Lung (tissue), 12 donors: ENCODE results near the gene METTL24. TPM values are rescaled to one million over a fixed set of nuclear protein-coding genes. Genes with fewer than 3 reads are reported as not detected.

ENCODE experiments used
- ATAC-seq: fragments of 200-7000 bp; cut with Tn5 transposase; one replicate; pipeline ENCODE4 v1.9.1; 2020; ENCODE audit warnings: moderate number of reproducible peaks; ENCODE audit not compliant: insufficient read depth, low FRiP score
- DNase-seq, 3 donors: peaks; one replicate each; pipeline ENCODE4 v3.0.0-alpha.2; 2013 to 2017
- H3K27ac ChIP-seq, 2 donors: one replicate each; pipeline ENCODE4 v1.5.1; 2013; ENCODE audit warnings: mild to moderate bottlenecking in 2 of 2, moderate library complexity in 2 of 2, control low read depth in 1 of 2, inconsistent platforms in 1 of 2, low read depth in 1 of 2, low read length in 1 of 2
- H3K27me3 ChIP-seq, 3 donors: one replicate each; pipeline ENCODE4 v1.5.1; 2013; ENCODE audit warnings: low read length in 2 of 3; ENCODE audit not compliant: control insufficient read depth in 3 of 3, insufficient read depth in 3 of 3
- H3K36me3 ChIP-seq, 4 donors: one replicate each; pipeline ENCODE4 v1.5.1; 2013; ENCODE audit warnings: low read length in 4 of 4, mild to moderate bottlenecking in 1 of 4, moderate library complexity in 1 of 4; ENCODE audit not compliant: control insufficient read depth in 4 of 4, insufficient read depth in 4 of 4
- H3K4me1 ChIP-seq, 5 donors: one replicate each; pipeline ENCODE4 v1.5.1; 2013; ENCODE audit warnings: low read length in 5 of 5, mild to moderate bottlenecking in 2 of 5, moderate library complexity in 1 of 5; ENCODE audit not compliant: control insufficient read depth in 5 of 5, insufficient read depth in 5 of 5
- H3K4me3 ChIP-seq: one replicate; pipeline ENCODE4 v1.5.1; 2013; ENCODE audit warnings: mild to moderate bottlenecking, control low read depth, moderate library complexity
- H3K9ac ChIP-seq, 2 donors: one replicate each; pipeline ENCODE4 v1.5.1; 2013; ENCODE audit warnings: low read length in 2 of 2, control low read depth in 1 of 2; ENCODE audit not compliant: insufficient read depth in 1 of 2
- H3K9me3 ChIP-seq, 4 donors: one replicate each; pipeline ENCODE4 v1.5.1; 2013; ENCODE audit warnings: low read length in 3 of 4, mild to moderate bottlenecking in 1 of 4, moderate library complexity in 1 of 4; ENCODE audit not compliant: control insufficient read depth in 4 of 4, insufficient read depth in 3 of 4
- WGBS, 2 donors: extraction: QIAGEN DNeasy Blood & Tissue Kit; methylation state at CpG; one replicate each; pipeline ENCODE4 v1.1.7; 2013; 5-methylcytosine and 5-hydroxymethylcytosine counted together
- polyA plus RNA-seq, 2 donors: library from polyadenylated mRNA; stranded (reverse); fragments of 200-250 nt; gene quantifications; one replicate each; pipeline ENCODE4 v1.2.1, GENCODE V29; 2013
- total RNA-seq, 2 donors: library from RNA; depleted of rRNA in 1 of 2; stranded (reverse); fragments of >200 nt in 1 of 2; gene quantifications; one replicate each; pipeline ENCODE4 v1.2.1, GENCODE V29; 2014 to 2021
- TF ChIP-seq, protein P1 (sequence below): IDR thresholded peaks from 2 replicates; pipeline ENCODE4 v1.5.1; 2012; ENCODE audit warnings: mild to moderate bottlenecking; ENCODE audit errors: control extremely low read depth, extremely low read depth
- donor health status: control.
- donor health status: control.
- donor health status: Bipolar disorder and iron deficiency.
- donor health status: healthy.
- donor health status: DM: yes; HTN: yes; CAD: no.

Gene METTL24
- total and polyA plus RNA-seq, 4 donors = 0.73 to 3.7 (median 2.0) TPM; not detected in 1

DNA sequence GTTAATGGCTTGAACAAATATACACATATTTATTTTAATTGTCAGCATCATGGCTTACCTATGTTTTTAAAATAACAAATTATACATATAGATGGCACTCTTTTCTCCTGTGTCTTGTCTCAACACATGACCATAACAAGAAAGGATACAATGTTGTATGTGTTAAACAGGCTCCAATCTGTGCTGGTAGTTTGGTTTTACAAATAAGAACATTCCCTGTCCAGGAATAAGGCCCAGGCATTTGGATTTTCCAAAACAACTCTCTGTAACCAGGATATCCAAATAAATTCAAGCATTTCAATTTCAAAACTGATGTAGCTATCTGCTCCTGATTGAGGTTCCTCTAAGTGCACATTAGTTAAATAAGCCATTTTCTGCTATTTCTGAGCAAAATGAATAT is 17.1 kb downstream of the METTL24 start:
- no peak for DNase-seq
- Histone ChIP-seq H3K4me1 (no peaks in the 10 kb centered on the region), H3K36me3 (no peaks in the 10 kb centered on the region), H3K27me3 (no peaks in the 10 kb centered on the region), H3K9ac (no peak overlapping the region), H3K9me3 (no peaks in the 10 kb centered on the region), H3K27ac (no peak overlapping the region), H3K4me3 (no peak overlapping the region)
- TF ChIP-seq, protein P1, sequence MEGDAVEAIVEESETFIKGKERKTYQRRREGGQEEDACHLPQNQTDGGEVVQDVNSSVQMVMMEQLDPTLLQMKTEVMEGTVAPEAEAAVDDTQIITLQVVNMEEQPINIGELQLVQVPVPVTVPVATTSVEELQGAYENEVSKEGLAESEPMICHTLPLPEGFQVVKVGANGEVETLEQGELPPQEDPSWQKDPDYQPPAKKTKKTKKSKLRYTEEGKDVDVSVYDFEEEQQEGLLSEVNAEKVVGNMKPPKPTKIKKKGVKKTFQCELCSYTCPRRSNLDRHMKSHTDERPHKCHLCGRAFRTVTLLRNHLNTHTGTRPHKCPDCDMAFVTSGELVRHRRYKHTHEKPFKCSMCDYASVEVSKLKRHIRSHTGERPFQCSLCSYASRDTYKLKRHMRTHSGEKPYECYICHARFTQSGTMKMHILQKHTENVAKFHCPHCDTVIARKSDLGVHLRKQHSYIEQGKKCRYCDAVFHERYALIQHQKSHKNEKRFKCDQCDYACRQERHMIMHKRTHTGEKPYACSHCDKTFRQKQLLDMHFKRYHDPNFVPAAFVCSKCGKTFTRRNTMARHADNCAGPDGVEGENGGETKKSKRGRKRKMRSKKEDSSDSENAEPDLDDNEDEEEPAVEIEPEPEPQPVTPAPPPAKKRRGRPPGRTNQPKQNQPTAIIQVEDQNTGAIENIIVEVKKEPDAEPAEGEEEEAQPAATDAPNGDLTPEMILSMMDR = no peak
- no peak for ATAC-seq

- Histone ChIP-seq H3K27ac (no peak overlapping the region), H3K36me3 (no peaks in the 10 kb centered on the region), H3K27me3 (no peaks in the 10 kb centered on the region), H3K9ac (no peak overlapping the region), H3K9me3 (no peaks in the 10 kb centered on the region), H3K4me3 (no peak overlapping the region), H3K4me1 (no peaks in the 10 kb centered on the region)
- TF ChIP-seq, protein P1 = no peak
- ATAC-seq (no peak), DNase-seq (no peak)
- WGBS, 2 donors = 56 to 65% methylated on average over 7 of the region's 7 CpGs
These were observed 17.7 kb downstream of the METTL24 start for GRCh38 chr6:110340392-110340965.

DNA sequence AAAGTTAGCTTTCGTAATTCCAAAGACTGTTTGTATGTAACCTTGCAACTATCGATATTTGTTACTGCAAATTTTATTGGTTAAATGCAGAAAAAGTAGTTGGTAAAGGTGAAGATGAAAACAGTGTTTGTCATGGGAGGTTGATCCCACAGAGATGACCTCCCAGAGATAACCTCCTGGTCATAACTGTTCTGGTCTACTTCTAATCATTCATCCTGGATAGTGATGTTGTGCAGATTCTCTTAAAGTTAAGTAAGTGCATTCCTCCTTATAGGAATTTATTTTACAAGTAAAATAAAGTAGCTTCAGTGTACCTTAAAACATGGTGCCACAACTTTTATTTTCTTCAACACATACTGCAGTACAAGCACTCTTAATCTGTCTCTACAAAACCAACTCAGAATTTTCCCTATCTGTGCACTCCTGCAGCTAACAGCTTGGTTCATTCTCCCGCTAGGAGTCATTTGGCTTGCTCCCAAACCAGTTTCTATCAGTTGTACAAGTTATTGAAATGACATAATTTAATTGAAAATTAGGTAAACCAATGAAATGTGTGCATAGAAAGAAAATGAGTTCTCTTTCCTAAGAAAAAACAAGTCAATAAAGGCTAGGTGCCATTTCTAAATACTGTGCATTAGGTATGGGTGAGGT is 19.2 kb downstream of the METTL24 start:
- H3K4me3 ChIP-seq = no peak overlapping the region
- H3K9me3 ChIP-seq = no peaks in the 10 kb centered on the region
- 89 to 92% methylated on average over 3 of the region's 3 CpGs for WGBS, 2 donors
- ATAC-seq (no peak), DNase-seq (no peak)
- H3K27ac ChIP-seq = no peak overlapping the region
- H3K4me1 ChIP-seq = no peaks in the 10 kb centered on the region
- H3K9ac ChIP-seq = no peak overlapping the region
- TF ChIP-seq, protein P1 = no peak
- H3K36me3 ChIP-seq = no peaks in the 10 kb centered on the region
- no peaks in the 10 kb centered on the region for H3K27me3 ChIP-seq

- Histone ChIP-seq H3K27me3 (no peaks in the 10 kb centered on the region), H3K9me3 (no peaks in the 10 kb centered on the region), H3K36me3 (no peaks in the 10 kb centered on the region), H3K4me1 (peaks cover 0 to under 1% (median 0%) of the 10 kb centered on the region in 5 donors), H3K4me3 (no peak overlapping the region), H3K27ac (no peak overlapping the region), H3K9ac (no peak overlapping the region)
- TF ChIP-seq, protein P1 = no peak
- DNase-seq = no peak
- no peak for ATAC-seq
- WGBS, 2 donors = 24 to 46% methylated on average over 1 of the region's 1 CpG
These were observed 20.7 kb downstream of the METTL24 start for GRCh38 chr6:110337486-110337885.
